Endothelial cell of umbilical vein (primary cell): Measurements from ENCODE around the gene PHACTR1. TPM values are rescaled to one million over a fixed set of nuclear protein-coding genes. Genes with fewer than 3 reads are reported as not detected.

Source experiments
- BruUV-seq: library from RNA; stranded (reverse); fragments of 400-500 nt; replicated peaks from 2 replicates; lab custom pipeline; 2021; lab: Mats Ljungman, UMichigan
- CTCF ChIA-PET: fragments of 300-600, 350-600 bp; sonication (Branson Sonifier 250); formaldehyde crosslinking; loops from one replicate; lab custom pipeline; 2021; ENCODE audit warnings: antibody characterized with exemption, inconsistent platforms; lab: Charles Lee
- POLR2A ChIA-PET: fragments of 300-600, 350-600 bp; sonication (Branson Sonifier 250); formaldehyde crosslinking; loops from one replicate; lab custom pipeline; 2021; ENCODE audit warnings: antibody characterized with exemption, inconsistent platforms; lab: Charles Lee
- DNase-seq: peaks from one replicate; pipeline ENCODE4 v3.0.0-alpha.2; 2011; ENCODE audit warnings: low read depth, low spot score
- FAIRE-seq: peaks from 2 replicates; lab custom pipeline; 2011; peaks lifted over from hg19 to GRCh38; lab: Jason Lieb, UNC
- H2AFZ ChIP-seq: 2 replicates; pipeline ENCODE4 v1.6.0; 2012; ENCODE audit warnings: low read depth, low read length, control low read depth, inconsistent platforms
- H3K27ac ChIP-seq: 2 replicates; pipeline ENCODE4 v1.5.1; 2011; ENCODE audit warnings: low read depth, mild to moderate bottlenecking, control low read depth, low read length, moderate library complexity; ENCODE audit not compliant: insufficient read depth
- H3K27me3 ChIP-seq, 2 experiments: 2 replicates each; pipeline versions ENCODE4 v1.6.0 to v1.6.1; 2011; ENCODE audit warnings: low read length in 2 of 2, mixed read lengths in 1 of 2; ENCODE audit not compliant: control insufficient read depth in 2 of 2, insufficient read depth in 2 of 2
- H3K36me3 ChIP-seq, 2 experiments: 2 replicates in 1 of 2; 3 replicates in 1 of 2; pipeline ENCODE4 v1.5.1; 2011; ENCODE audit warnings: low read length in 2 of 2, mild to moderate bottlenecking in 1 of 2, moderate library complexity in 1 of 2; ENCODE audit not compliant: control insufficient read depth in 2 of 2, insufficient read depth in 2 of 2; ENCODE audit errors: extremely low read depth in 1 of 2
- H3K4me1 ChIP-seq: 3 replicates; pipeline ENCODE4 v1.5.1; 2011; ENCODE audit warnings: mild to moderate bottlenecking, low read length; ENCODE audit not compliant: control insufficient read depth, insufficient read depth; ENCODE audit errors: extremely low read depth
- H3K4me2 ChIP-seq: 2 replicates; pipeline ENCODE4 v1.6.1; 2011; ENCODE audit warnings: low read length, control low read depth, mixed read lengths; ENCODE audit not compliant: insufficient read depth
- H3K4me3 ChIP-seq, 3 experiments: fragments of 200-600 bp in 1 of 3; sonication (generic), shearing (Covaris generic) in 1 of 3; replicated peaks in 1 of 3; 2 replicates each; pipeline ENCODE4 v1.5.1; 2011 to 2016; ENCODE audit warnings: control low read depth in 3 of 3, low read length in 3 of 3, mild to moderate bottlenecking in 2 of 3, inconsistent platforms in 1 of 3, low read depth in 1 of 3, moderate library complexity in 1 of 3; ENCODE audit not compliant: insufficient read depth in 1 of 3
- H3K79me2 ChIP-seq: 2 replicates; pipeline ENCODE4 v1.6.0; 2012; ENCODE audit warnings: low read length, inconsistent platforms; ENCODE audit not compliant: control insufficient read depth, insufficient read depth
- H3K9ac ChIP-seq: replicated peaks from 2 replicates; pipeline ENCODE3; 2011; ENCODE audit warnings: low read length, control low read depth; ENCODE audit not compliant: insufficient read depth; ENCODE audit errors: extremely low read depth
- H3K9me1 ChIP-seq: replicated peaks from 3 replicates; pipeline ENCODE4 v1.6.0; 2011; ENCODE audit warnings: mild to moderate bottlenecking, low read length; ENCODE audit not compliant: control insufficient read depth, insufficient read depth; ENCODE audit errors: extremely low read depth
- H3K9me3 ChIP-seq: replicated peaks from 2 replicates; pipeline ENCODE4 v1.5.1; 2012; ENCODE audit warnings: low read length, inconsistent platforms; ENCODE audit not compliant: control insufficient read depth, insufficient read depth
- H4K20me1 ChIP-seq: replicated peaks from 2 replicates; pipeline ENCODE3; 2011; ENCODE audit warnings: mild to moderate bottlenecking, low read length; ENCODE audit not compliant: control insufficient read depth, insufficient read depth; ENCODE audit errors: extremely low read depth
- CTCF ChIP-seq, 2 donors: IDR thresholded peaks; 1 replicate in 1 of 2; 2 replicates in 1 of 2; pipeline ENCODE4 v1.5.1; 2011; ENCODE audit warnings: low read length in 2 of 2, mild to moderate bottlenecking in 2 of 2, moderate library complexity in 2 of 2, control low read depth in 1 of 2, inconsistent platforms in 1 of 2, low read depth in 1 of 2; ENCODE audit not compliant: insufficient read depth in 1 of 2; ENCODE audit errors: extremely low read depth in 1 of 2
- EZH2 ChIP-seq: IDR thresholded peaks from 2 replicates; pipeline ENCODE4 v1.6.1; 2012; ENCODE audit warnings: borderline replicate concordance, low read depth, mild to moderate bottlenecking, moderate library complexity, low read length, inconsistent platforms; ENCODE audit not compliant: severe bottlenecking
- FOS ChIP-seq: IDR thresholded peaks from 2 replicates; pipeline ENCODE4 v1.6.1; 2011; ENCODE audit warnings: mild to moderate bottlenecking, low read length, moderate library complexity, borderline replicate concordance; ENCODE audit not compliant: insufficient read depth
- GATA2 ChIP-seq: IDR thresholded peaks from 2 replicates; pipeline ENCODE4 v1.7.0; 2011; ENCODE audit warnings: low read depth, mild to moderate bottlenecking, moderate library complexity, mixed read lengths, low read length; ENCODE audit not compliant: insufficient read length, insufficient read depth
- JUN ChIP-seq: IDR thresholded peaks from 2 replicates; pipeline ENCODE4 v1.6.1; 2011; ENCODE audit warnings: borderline replicate concordance, low read depth; ENCODE audit not compliant: insufficient read length, insufficient read depth
- MYC ChIP-seq: IDR thresholded peaks from one replicate; pipeline ENCODE4 v1.6.1; 2011; ENCODE audit warnings: mild to moderate bottlenecking, low read depth, low read length
- POLR2A ChIP-seq: IDR thresholded peaks from 2 replicates; pipeline ENCODE4 v1.6.1; 2012; ENCODE audit warnings: low read depth, mild to moderate bottlenecking, control low read depth, low read length
- POLR2AphosphoS5 ChIP-seq: IDR thresholded peaks from 2 replicates; pipeline ENCODE4 v1.6.1; 2012; ENCODE audit warnings: low read depth, mild to moderate bottlenecking, control low read depth, low read length, moderate library complexity; ENCODE audit not compliant: insufficient read depth
- dilution Hi-C: fragments of 300-500 bp; cut with MboI; formaldehyde crosslinking; loops from one replicate; pipeline ENCODE4 v1.15.0; 2019; ENCODE audit warnings: low sequenced_read_pairs; ENCODE audit not compliant: extremely low pct_ligation_motif_present
- intact Hi-C: fragments of 100-400 bp; cut with micrococcal nuclease; formaldehyde crosslinking; loops from one replicate; pipeline ENCODE4 v1.10.0; 2022
- polyA plus RNA-seq, 4 experiments: library from polyadenylated mRNA; depleted of rRNA in 3 of 4; stranded (reverse) in 3 of 4; unstranded in 1 of 4; fragments of >200 nt; gene quantifications; 2 replicates each; pipeline versions ENCODE4 v1.2.1 to v1.2.3, GENCODE V29; 2011 to 2012; ENCODE audit warnings: missing spikeins in 1 of 4
- total RNA-seq: library from RNA; stranded (reverse); gene quantifications from 2 replicates; pipeline ENCODE4 v1.2.3, GENCODE V29; 2021
- TF ChIP-seq, protein P1 (sequence below): IDR thresholded peaks from 2 replicates; pipeline ENCODE4 v1.6.1; 2011; ENCODE audit not compliant: insufficient read depth, insufficient read length

The PHACTR1 gene
- total and polyA plus RNA-seq, 2 donors (not counting 3 experiments of a cell fraction or from before 2014, with no cell fraction given): 2.4 to 23.2 TPM

DNA sequence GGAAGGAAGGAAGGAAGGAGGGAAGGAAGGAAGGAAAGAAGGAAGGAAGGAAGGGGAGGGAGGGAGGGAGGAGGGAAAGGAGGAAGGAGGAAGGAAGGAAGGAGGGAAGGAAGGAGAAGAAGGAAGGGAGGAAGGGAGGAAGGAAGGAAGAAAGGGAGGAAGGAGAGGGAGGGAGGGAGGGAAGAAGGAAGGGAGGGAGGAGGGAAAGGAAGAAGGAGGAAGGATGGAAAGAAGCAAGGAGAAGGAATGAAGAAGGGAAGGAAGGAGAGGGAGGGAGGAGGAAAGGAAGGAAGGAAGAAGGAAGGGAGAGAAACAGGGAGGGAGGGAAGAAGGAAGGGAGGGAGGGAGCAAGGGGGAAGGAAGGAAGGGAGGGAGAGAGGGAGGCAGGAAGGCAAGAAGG lies 204.9 kb downstream of the PHACTR1 start:
- no peaks in the 10 kb centered on the region for H3K9me3 ChIP-seq
- no peak overlapping the region for H2AFZ ChIP-seq
- dilution Hi-C loops: no loop called here
- POLR2A ChIA-PET: no interaction called here
- no peaks in the 10 kb centered on the region for H3K9me1 ChIP-seq
- no peak overlapping the region for H3K27ac ChIP-seq
- peaks cover 0 to 9% of the 10 kb centered on the region in 2 experiments for H3K27me3 ChIP-seq
- no TSS peak for BruUV-seq
- no peaks in the 10 kb centered on the region for H3K36me3 ChIP-seq
- intact Hi-C loops: no loop called here
- CTCF ChIA-PET: interaction anchor here (0.6 to 3.0 kb wide), 2 partner anchors 10 to 646 kb away, joined by 4 to 17 read pairs; no protein-coding TSS in a partner anchor
- DNase-seq: no peak
- no peak for TF ChIP-seq CTCF (IDR thresholded peaks at IDR 0.05; ENCODE audit: extremely low read depth in 1 of 2, insufficient read depth in 1 of 2, low read depth in 1 of 2, low read length in 2 of 2)
- no peak for TF ChIP-seq FOS
- no peak for TF ChIP-seq GATA2
- TF ChIP-seq JUN: no peak
- TF ChIP-seq, protein P1, sequence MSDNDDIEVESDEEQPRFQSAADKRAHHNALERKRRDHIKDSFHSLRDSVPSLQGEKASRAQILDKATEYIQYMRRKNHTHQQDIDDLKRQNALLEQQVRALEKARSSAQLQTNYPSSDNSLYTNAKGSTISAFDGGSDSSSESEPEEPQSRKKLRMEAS: no peak
- no peak for TF ChIP-seq POLR2A
- TF ChIP-seq EZH2: no peak
- no peak for TF ChIP-seq POLR2AphosphoS5
- no peak for TF ChIP-seq MYC
- FAIRE-seq: no peak
- no peaks in the 10 kb centered on the region for H3K79me2 ChIP-seq
- no peaks in the 10 kb centered on the region for H4K20me1 ChIP-seq
- H3K4me2 ChIP-seq: no peak overlapping the region
- no peak overlapping the region for H3K9ac ChIP-seq
- H3K4me1 ChIP-seq: no peaks in the 10 kb centered on the region
- H3K4me3 ChIP-seq: no peak overlapping the region
